ENCODE data around the gene TRIM71. TPM values are rescaled to one million over a fixed set of nuclear protein-coding genes. Genes with fewer than 3 reads are reported as not detected.

The TRIM71 gene
- total and polyA plus RNA-seq, 2 of the 13 experiments (the other 11 are each of a cell fraction or from before 2014, with no cell fraction given): 21.7 to 76.9 TPM

DNA sequence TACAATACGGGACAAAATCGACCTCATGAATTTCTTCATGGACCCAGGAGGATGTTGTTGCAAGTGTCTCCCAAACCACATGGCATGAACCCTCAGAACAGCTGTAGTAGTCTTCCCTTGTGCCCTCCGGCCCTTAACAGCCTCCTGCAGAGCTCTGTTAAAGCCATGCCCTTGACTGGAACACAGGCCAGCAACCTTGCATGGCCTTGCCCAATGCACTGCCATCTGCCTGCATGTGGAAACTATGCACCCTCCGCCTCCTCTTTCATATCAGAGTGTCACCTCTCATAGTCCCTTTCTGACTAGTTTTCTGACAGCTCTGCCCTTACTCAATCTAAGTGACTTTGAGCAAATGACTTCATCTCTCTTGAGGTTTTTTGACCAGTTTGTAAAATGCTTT lies 39.4 kb upstream of the TRIM71 start (continued):
- TF ChIP-seq ZNF615 (CRISPR knock-in tag; IDR thresholded peaks at IDR 0.05; ENCODE audit: borderline replicate concordance) (no peak), ETV6 (CRISPR knock-in tag; conservative IDR thresholded peaks at IDR 0.05) (no peak), SOX13 (IDR thresholded peaks at IDR 0.05) (no peak), SOX13 (CRISPR knock-in tag; conservative IDR thresholded peaks at IDR 0.05 in 1 of 2, IDR thresholded peaks at IDR 0.05 in 1 of 2) (0 out of 4 replicates have a peak, but pooled peaks of 1 of the 2 experiments have one; percentile 27), ZNF629 (CRISPR knock-in tag; conservative IDR thresholded peaks at IDR 0.05) (no peak), ZNF777 (CRISPR knock-in tag; IDR thresholded peaks at IDR 0.05) (no peak), ZNF451 (CRISPR knock-in tag; IDR thresholded peaks at IDR 0.05) (no peak), ZNF292 (CRISPR knock-in tag; IDR thresholded peaks at IDR 0.05; ENCODE audit: borderline replicate concordance, low read depth) (peak; percentile 53; the same call in 1 of the 2 replicates), SAFB2 (CRISPR knock-in tag; IDR thresholded peaks at IDR 0.05; ENCODE audit: borderline replicate concordance, low read depth) (no peak), FLYWCH1 (CRISPR knock-in tag; IDR thresholded peaks at IDR 0.05) (no peak), ZFP36L2 (CRISPR knock-in tag; IDR thresholded peaks at IDR 0.05) (no peak), ZNF333 (CRISPR knock-in tag; IDR thresholded peaks at IDR 0.05; ENCODE audit: borderline replicate concordance) (no peak), ZNF713 (CRISPR knock-in tag; IDR thresholded peaks at IDR 0.05) (no peak), AFF4 (CRISPR knock-in tag; IDR thresholded peaks at IDR 0.05) (no peak), ARID3A (IDR thresholded peaks at IDR 0.05; ENCODE audit: low read depth, low read length) (no peak), SAP130 (CRISPR knock-in tag; IDR thresholded peaks at IDR 0.05; ENCODE audit: low read depth) (peak; percentile 27; the same call in 1 of the 2 replicates), RAD21 (CRISPR knock-in tag; IDR thresholded peaks at IDR 0.05) (peak; percentile 23; the same call in 1 of the 2 replicates), ZNF331 (CRISPR knock-in tag; IDR thresholded peaks at IDR 0.05) (peak; percentile 91), TEAD3 (CRISPR knock-in tag; optimal IDR thresholded peaks at IDR 0.05; ENCODE audit: borderline replicate concordance) (peak; percentile 55)
- TF ChIP-seq, protein P1, sequence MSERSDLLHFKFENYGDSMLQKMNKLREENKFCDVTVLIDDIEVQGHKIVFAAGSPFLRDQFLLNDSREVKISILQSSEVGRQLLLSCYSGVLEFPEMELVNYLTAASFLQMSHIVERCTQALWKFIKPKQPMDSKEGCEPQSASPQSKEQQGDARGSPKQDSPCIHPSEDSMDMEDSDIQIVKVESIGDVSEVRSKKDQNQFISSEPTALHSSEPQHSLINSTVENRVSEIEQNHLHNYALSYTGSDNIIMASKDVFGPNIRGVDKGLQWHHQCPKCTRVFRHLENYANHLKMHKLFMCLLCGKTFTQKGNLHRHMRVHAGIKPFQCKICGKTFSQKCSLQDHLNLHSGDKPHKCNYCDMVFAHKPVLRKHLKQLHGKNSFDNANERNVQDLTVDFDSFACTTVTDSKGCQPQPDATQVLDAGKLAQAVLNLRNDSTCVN (CRISPR knock-in tag; IDR thresholded peaks at IDR 0.05; ENCODE audit: borderline replicate concordance): no peak
- TF ChIP-seq, protein P2, sequence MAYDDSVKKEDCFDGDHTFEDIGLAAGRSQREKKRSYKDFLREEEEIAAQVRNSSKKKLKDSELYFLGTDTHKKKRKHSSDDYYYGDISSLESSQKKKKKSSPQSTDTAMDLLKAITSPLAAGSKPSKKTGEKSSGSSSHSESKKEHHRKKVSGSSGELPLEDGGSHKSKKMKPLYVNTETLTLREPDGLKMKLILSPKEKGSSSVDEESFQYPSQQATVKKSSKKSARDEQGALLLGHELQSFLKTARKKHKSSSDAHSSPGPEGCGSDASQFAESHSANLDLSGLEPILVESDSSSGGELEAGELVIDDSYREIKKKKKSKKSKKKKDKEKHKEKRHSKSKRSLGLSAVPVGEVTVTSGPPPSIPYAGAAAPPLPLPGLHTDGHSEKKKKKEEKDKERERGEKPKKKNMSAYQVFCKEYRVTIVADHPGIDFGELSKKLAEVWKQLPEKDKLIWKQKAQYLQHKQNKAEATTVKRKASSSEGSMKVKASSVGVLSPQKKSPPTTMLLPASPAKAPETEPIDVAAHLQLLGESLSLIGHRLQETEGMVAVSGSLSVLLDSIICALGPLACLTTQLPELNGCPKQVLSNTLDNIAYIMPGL (CRISPR knock-in tag; IDR thresholded peaks at IDR 0.05; ENCODE audit: borderline replicate concordance in 1 of 2, low read depth in 1 of 2): no peak

Measured in HepG2 (cell line).